ENCODE results near the gene COL18A1.
"Not testable (repeated sequence)": the region's sequence is repeated elsewhere in the genome, so short reads cannot be mapped to it uniquely, and the experiment has no call there.

The COL18A1 gene

DNA sequence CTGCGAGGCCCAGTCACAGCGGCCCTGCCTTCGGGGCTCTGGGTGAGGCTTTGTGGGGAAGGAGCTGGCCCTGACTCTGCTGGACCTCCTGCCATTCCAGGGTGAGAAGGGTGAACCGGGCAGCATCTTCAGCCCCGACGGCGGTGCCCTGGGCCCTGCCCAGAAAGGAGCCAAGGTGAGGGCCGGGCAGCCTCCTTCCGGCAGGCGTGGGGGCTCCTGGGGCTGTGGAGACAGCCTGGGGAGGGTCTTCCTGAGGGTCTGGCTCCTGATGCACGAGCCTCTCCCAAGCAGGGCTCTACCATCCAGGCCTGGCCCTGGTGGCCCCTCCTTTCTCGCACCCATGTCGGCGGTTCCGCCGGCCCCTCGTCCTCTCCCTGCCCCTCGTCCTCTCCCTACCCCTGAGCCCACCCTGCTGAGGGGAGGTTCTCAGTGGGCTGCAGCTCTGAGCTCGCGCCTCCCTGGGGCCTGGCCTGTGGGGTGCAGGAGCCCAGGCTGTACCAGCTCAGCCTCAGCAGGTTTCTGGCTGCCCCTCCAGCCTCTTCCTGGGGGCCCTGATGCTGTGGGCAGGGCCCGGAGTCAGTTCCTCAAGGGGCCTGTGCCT is 88.5 kb downstream of the COL18A1 start:
- DNase-seq (ENCODE audit: low spot score) = no peak

DNA sequence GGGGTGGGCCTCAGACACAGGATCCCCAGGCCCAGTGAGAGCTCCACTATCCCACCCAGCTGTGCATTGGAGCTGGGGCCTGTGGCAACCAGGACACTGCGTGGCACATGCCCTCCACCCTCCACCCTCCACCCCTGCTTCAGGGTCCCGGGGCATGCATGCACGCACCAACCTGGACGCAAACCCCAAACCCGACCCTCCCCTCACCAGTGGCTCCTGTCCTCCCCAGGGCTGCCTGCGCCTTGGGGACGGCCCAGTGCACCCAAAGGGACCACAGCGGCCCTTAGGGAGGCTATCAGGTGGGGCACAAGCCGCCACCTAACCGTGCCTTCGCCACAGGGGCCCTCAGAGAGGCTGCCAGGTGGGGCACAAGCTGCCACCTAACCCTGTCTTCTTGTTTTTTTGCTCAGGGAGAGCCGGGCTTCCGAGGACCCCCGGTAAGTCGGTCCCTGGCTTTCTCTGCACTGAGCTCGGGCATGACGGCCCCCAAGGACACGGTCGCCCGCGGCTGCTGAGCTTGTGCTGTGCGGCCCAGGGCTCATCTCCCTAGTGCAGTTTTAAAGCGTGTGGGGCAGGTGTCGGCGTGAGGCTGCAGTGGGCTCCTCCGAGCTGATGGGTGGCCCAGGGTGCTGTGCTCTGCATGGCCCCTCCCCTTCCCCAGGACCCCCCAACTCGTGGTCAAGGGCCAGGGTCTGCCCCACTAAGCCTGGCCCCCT is 89.3 kb downstream of the COL18A1 start:
- no peak for DNase-seq (ENCODE audit: low spot score)

DNA sequence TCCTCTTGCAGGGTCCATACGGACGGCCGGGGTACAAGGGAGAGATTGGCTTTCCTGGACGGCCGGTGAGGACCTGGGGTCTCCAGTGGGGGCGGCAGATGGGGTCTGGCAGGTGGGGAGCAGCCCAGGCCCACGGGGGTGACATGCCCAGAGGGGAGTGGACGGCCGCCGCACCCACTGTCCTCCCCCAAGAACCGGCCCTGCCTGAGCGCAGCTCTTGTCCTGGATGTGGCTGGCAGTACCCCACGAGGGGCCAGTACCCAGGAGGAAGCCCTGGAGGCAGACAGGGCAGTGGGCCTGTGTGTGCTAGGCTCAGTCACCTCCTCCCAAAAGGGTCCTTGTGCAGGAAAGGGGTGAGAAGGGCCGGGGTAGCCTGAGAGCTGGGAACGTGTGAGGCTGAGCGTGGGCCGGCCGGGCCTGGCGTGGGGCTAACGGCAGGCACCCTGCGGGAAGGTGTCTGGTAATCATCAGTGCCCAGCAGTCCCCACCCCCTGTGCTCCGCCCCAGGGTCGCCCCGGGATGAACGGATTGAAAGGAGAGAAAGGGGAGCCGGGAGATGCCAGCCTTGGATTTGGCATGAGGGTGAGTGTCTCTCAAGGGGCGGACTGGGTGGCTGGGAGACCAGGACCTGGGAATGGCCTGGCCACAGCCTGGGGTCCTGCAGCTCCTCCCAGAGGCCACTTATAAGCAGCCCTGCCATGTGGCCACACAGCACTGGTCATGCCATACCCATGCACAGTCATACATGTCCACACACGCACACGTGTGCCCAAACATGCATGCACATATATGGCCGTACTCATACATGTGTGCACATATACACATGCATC is 90.1 kb downstream of the COL18A1 start:
- no peak for DNase-seq (ENCODE audit: low spot score)

DNA sequence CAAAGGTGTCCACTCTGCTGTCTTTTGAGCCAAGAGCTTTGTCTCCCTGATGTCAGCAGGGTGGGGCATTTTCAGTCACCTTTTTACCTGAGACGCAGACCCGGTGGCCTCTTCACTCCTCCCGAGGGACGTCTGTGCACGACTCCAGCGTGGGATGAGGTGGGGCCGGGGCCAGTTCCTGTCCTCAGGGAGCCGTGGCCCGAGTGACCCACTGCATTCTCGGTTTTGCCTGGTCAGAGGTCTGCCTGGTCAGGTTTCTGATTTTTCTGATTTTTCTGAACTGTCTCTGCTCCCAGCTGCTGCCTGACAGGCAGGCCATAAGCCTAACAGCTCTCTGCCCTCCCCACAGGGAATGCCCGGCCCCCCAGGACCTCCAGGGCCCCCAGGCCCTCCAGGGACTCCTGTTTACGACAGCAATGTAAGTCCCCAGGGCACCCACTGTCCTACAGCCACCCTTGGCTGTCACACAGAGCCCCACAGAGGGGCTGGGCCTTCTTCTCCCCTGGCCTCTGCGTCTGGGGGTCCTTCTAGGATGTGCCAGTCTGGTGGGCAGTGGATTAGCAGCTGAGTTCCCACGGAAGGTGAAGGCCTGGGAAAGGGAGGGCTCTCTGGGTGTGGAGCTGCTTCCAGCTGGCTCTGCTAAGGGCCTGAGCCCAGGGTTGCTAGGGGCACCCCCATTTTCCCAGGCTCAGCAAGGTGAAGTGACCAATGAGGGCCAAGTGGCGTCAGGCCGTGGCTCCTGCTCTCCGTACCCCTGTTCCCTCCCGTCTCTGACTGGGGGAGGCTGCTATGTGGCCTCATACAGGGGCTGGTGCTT is 91.4 kb downstream of the COL18A1 start:
- DNase-seq (ENCODE audit: low spot score) = no peak

DNA sequence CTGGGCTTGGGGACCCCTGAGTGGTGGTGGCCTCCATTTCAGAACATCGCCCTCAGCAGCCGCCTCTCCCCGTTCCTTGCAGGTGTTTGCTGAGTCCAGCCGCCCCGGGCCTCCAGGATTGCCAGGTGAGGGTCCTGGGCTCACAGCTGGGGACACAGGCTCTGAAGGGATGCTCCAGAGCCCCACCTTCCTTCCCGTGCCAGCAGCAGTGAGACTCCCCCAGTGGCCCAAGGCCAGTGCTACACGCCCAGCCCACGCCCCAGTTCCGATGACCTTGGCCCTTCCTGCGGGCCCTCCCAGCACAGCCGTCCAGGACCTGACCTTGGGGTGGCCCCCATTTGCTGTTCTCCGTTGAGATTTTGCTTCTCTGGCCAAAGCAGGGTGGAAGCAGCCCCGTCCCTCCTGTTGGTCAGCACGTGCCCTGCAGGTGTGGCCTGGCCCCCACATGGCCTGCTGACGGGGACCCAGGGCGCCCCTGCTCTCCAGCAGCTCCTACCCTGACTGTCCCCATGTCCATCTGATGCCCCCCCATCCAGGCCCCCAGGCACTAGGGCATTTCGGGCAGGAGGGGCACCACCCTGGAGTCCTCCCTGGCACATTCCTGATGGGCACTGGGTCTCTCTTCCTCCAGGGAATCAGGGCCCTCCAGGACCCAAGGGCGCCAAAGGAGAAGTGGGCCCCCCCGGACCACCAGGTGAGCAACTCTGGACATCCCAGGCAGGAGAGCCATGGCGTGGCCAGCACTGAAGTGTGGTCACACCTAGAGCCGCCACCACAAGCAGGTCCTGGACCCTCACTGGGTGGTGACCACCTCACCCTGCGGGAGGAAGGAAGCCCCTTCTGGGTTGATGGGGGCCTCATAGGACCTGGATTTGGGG is 92.2 kb downstream of the COL18A1 start:
- DNase-seq (ENCODE audit: low spot score) = no peak

DNA sequence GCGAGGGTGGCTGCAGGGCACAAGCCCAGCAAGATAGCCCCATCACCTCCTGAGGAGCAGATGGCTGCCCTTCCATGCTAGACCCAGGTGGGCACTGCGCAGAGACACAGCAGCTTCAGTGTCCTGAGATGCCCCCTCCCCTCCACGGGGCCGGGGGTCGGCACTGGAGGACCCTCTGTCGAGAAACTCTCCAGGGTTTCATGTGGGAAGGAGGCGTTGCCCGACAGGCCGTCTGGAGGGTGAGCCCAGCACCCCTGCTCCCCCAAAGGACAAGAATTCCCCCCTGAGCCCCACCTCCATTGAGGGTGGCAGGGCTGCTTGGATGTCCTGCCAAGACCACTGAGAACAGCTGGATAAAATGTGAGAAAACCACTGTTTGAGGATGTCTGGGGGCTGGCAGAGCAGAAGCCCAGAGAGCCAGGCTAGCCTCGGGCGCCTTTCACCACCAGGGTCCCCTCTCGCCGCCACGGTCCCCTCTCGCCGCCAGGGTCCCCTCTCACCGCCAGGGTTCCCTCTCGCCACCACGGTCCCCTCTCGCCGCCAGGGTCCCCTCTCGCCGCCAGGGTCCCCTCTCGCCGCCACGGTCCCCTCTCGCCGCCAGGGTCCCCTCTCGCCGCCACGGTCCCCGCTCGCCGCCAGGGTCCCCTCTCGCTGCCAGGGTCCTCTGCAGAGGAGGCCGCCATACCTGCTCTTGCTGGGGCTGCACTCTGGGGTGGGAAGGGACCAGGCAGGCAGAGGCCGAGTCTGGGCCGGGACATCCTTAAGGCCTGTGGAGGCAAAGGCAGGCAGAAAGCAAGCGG is 93.1 kb downstream of the COL18A1 start:
- DNase-seq (ENCODE audit: low spot score) = no peak

DNA sequence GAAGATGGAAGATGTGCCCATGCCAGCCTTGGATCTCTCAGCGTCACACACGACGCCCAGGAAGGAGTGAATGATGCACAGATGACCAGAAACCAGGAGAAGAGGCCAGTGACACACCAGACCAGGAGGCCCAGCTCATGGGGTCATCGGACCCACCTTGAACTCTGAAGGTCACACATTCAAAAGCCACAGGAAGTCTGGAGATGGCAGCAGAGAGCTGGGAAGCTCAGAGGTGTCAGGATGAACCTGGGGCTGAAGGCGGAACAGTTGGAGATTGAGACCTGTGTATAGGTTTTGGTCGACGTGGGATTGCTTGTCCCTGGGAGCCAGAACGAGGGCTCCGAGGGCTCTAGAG is 93.7 kb downstream of the COL18A1 start:
- no peak for DNase-seq (ENCODE audit: low spot score)

DNA sequence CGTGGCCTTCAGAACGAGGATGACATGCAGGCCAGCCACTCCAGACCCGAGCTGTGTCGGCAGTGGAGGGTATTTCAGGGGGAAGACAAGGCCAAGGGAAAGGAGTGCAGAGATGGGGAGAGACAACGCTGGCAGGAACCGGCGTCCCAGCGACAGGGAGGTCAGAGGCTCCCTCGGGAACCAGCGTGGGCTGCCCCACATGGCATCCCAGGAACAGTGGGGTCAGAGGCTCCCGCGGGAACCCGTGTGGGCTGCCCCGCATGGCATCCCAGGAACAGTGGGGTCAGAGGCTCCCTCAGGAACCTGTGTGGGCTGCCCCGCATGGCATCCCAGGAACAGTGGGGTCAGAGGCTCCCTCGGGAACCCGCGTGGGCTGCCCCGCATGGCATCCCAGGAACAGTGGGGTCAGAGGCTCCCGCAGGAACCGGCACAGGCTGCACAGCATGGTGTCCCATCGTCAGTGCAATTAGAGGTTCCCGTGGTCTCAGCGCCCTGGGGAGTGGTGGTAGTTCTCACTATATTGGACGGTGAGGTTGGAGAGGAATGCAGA is 94.3 kb downstream of the COL18A1 start:
- no peak for DNase-seq (ENCODE audit: low spot score)

DNA sequence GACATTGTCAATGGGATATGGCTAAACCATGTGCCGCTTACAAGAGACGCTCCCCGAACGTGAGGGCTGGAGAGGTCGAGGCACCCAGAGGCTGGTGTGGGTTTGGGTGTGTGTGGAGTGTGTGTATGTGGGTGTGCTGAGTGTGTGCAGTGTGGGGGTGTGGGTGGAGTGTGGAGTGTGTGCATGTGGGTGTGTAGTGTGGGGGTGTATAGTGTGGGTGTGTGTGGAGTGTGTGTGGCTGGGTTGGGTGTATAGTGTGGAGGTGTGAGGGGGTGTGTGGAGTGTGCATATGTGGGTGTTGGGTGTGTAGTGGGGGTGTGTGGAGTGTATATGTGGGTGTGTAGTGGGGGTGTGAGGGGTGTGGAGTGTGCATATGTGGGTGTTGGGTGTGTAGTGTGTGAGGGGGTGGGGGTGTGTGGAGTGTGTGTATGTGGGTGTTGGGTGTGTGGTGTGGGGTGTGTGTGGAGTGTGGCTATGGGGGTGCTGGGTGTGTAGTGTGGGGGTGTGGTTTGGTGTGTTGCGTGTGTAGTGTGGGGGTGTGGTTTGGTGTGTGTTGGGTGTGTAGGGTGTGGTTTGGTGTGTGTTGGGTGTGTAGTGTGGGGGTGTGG is 95.1 kb downstream of the COL18A1 start:
- DNase-seq (ENCODE audit: low spot score) = no peak

DNA sequence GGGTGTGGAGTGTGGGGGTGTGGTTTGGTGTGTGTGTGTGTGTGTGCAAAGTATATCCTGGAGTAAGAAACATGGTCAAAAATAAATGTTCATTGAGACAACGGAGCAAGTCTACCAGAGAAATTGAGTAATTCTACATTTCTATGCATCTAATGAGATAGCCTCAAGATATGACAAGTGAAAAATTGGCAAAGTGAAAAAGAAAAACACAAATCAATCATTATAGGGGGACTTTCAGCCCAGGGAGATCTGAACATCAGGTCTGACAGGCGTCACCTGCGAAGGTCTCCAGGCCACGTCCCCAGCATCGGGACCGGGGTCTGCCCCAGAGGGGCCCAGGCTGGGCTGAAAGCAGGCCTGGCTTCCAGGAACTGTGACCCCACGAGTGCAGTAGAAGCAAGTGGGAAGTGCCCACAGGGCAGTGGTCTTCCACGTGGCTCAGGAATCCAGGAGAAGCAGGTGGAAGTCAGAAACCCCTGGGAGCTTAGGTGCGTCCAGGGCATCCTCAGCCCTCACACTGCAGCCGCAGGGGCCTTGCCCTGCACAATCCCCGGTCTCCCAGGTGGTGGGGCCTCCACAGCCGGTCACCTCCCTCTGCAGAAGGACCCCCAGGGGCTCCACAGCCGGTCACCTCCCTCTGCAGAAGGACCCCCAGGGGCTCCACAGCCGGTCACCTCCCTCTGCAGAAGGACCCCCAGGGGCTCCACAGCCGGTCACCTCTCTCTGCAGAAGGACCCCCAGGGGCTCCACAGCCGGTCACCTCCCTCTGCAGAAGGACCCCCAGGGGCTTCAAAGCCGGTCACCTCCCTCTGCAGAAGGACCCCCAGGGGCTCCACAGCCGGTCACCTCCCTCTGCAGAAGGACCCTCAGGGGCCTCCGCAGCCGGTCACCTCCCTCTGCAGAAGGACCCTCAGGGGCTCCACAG is 96.4 kb downstream of the COL18A1 start:
- DNase-seq (ENCODE audit: low spot score) = not testable (repeated sequence)

DNA sequence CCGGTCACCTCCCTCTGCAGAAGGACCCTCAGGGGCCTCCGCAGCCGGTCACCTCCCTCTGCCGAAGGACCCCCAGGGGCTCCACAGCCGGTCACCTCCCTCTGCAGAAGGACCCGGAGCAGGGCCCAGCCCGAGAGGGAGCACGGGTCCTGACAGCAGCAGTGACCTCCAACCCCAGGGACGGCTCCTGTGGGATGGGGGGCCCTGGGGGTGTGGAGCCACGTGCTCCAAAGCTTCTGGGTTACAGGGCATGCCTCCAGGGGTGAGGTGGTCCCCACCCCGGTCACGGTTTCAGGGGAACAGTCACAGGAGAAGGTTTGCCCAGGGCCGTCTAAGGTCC is 97.0 kb downstream of the COL18A1 start:
- no peak for DNase-seq (ENCODE audit: low spot score)

DNA sequence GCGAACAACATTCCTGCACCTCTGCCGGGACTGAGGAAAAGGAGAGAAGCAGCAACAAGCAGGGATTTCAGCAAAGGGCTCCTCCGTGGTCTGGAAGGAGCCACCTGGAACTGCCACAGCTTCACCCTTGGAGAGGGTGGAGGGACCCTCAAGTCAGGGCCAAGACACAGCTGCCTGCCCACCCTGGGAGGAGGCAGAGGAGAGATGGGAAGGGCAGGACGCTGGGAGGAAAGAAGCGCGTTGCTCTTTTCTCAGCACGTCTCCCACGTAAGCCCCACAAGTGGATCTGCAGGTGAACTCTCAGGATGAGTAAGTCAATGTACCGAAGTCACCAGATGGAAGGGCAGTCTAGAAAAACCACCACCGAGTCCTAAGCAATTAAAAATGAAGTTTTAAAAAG is 97.6 kb downstream of the COL18A1 start:
- DNase-seq (ENCODE audit: low spot score) = no peak

DNA sequence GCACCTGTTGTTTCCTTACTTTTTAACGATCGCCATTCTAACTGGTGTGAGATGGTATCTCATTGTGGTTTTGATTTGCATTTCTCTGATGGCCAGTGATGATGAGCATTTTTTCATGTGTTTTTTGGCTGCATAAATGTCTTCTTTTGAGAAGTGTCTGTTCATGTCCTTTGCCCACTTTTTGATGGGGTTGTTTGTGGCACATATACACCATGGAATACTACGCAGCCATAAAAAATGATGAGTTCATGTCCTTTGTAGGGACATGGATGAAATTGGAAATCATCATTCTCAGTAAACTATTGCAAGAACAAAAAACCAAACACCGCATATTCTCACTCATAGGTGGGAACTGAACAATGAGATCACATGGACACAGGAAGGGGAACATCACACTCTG is 98.3 kb downstream of the COL18A1 start:
- DNase-seq (ENCODE audit: low spot score) = not testable (repeated sequence)

DNA sequence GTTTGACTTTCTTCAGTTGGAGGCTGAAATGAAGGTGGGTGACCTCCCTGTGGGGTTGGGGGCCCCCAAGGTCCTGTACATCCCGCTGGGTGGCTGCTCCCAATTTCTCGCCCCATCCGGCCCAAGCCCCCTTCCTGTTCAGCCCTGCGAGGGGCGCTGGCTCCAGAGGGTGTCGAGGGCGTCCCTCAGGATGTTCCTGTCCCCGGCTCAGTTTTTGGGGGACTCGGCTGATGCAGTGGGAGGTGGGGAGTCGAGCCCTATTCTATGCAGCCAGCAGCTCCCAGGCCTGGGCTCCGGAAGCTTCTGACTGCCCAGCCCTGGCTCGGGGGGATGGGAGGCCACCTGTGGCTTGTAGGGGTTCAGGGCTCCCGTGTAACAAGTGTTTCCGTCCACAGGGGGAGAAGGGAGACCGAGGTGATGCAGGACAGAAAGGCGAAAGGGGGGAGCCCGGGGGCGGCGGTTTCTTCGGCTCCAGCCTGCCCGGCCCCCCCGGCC is 99.1 kb downstream of the COL18A1 start:
- DNase-seq (ENCODE audit: low spot score) = no peak

DNA sequence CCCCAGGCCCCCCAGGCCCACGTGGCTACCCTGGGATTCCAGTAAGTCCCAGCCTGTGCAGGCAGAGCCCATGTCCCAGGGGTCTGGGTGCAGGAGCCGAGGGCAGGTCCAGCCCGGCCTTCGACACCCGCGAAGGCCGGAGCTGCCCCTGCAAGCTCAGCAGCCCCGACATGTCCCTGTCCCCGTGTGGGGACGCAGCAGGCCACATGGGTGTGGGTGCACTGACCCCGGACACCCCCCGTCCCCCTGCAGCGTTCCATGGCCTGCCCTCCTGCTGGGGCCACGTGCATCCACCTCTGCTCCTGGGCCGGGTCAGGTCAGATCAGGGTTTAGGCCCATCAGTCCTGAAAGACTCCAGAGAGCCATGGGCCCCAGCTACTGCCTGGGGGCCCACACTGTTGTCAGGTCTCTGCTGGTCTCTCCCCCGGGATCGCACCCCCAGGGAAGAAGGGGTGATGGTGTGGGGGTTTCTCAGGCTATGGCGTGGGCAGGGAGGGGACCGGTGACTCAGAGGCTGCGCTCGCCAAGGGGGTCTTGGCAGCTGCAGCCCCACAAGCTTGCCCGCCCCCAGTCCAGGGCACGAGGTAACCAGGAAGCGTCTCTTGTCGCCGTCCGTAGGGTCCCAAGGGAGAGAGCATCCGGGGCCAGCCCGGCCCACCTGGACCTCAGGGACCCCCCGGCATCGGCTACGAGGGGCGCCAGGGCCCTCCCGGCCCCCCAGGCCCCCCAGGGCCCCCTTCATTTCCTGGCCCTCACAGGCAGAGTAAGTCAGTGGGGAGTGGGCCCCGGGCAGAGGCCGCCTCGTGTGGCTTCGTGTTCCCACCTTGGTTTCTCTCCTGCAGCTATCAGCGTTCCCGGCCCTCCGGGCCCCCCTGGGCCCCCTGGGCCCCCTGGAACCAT is 99.8 kb downstream of the COL18A1 start:
- no peak for DNase-seq (ENCODE audit: low spot score)

DNA sequence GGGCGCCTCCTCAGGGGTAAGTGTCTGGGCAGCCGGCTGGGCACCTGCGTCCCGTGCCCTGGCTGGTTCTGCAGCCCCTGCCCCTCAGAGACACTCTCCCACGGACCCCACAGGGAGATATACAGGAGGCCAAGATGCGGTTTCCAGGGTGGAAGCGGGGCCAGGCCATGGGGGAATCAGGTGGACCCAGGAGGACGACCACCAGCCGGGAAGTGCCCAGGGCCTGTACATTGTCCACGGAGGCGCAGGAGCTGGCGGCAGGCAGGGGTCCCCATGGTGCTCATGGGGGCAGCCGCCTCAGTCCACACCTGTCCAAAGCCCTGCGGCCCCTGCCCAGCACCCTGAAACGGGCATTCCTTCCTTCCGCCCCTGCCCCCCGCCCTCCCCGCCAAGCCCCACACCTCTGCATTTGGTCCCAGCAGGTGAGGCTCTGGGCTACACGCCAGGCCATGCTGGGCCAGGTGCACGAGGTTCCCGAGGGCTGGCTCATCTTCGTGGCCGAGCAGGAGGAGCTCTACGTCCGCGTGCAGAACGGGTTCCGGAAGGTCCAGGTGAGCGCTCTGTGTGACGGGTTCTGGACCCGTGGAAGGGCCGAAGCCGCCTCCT is 100.6 kb downstream of the COL18A1 start:
- no peak for DNase-seq (ENCODE audit: low spot score)

DNA sequence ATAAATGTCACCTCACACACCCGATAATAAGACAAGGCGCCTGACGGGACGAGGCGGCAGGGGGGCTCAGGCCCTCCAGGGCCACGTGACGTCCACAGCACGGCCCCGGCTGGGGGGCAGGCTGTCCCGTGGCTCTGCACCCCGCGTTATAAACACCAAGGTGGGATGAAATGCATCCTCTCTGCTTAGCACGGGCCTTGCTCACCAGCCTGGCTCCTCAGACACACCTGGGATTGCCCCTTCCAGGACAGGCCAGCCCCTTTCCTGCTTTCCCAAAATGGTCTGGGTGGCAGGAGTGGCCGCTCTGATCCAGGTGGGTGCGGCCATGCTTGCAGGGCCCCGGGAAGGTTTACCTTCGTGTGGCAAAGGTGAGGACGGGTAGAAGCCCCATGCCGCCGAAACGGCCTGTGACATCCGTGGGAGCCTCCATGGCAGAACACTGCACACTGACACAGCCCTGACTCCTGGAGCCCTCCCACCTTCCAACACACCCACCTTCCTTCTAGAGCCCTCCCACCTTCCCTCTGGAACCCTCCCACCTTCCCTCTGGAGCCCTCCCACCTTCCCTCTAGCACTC is 101.4 kb downstream of the COL18A1 start:
- no peak for DNase-seq (ENCODE audit: low spot score)
